GM12875 (cell line): ENCODE results near the gene PCDHGB2.
"Not testable (repeated sequence)": the region's sequence is repeated elsewhere in the genome, so short reads cannot be mapped to it uniquely, and the experiment has no call there.

Source experiments
- H3K4me3 ChIP-seq: one replicate; pipeline ENCODE4 v1.5.1; 2011; ENCODE audit warnings: low read depth, low read length, control low read depth
- TF ChIP-seq, protein P1 (sequence below): IDR thresholded peaks from 2 replicates; pipeline ENCODE4 v1.5.1; 2011; ENCODE audit warnings: low read depth, mild to moderate bottlenecking, control low read depth, inconsistent platforms, low read length, moderate library complexity, borderline replicate concordance; ENCODE audit not compliant: insufficient read depth

PCDHGB2 gene

GRCh38 chr5:141382469-141383294 lies 22.9 kb downstream of the PCDHGB2 start, which contains the start of gene PCDHGA7:
TSS of gene PCDHGA7 (plus strand) at chr5:141382742. CDS start at chr5:141382900, 158 bp downstream.
- H3K4me3 ChIP-seq = peak within 1 kb of the TSS; percentile 54
- TF ChIP-seq, protein P1, sequence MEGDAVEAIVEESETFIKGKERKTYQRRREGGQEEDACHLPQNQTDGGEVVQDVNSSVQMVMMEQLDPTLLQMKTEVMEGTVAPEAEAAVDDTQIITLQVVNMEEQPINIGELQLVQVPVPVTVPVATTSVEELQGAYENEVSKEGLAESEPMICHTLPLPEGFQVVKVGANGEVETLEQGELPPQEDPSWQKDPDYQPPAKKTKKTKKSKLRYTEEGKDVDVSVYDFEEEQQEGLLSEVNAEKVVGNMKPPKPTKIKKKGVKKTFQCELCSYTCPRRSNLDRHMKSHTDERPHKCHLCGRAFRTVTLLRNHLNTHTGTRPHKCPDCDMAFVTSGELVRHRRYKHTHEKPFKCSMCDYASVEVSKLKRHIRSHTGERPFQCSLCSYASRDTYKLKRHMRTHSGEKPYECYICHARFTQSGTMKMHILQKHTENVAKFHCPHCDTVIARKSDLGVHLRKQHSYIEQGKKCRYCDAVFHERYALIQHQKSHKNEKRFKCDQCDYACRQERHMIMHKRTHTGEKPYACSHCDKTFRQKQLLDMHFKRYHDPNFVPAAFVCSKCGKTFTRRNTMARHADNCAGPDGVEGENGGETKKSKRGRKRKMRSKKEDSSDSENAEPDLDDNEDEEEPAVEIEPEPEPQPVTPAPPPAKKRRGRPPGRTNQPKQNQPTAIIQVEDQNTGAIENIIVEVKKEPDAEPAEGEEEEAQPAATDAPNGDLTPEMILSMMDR = peak; percentile 36; the same call in 1 of the 2 replicates

GRCh38 chr5:141383345-141383744 lies 23.6 kb downstream of the PCDHGB2 start:
- TF ChIP-seq, protein P1 = no peak
- H3K4me3 ChIP-seq = no peak overlapping the region

DNA sequence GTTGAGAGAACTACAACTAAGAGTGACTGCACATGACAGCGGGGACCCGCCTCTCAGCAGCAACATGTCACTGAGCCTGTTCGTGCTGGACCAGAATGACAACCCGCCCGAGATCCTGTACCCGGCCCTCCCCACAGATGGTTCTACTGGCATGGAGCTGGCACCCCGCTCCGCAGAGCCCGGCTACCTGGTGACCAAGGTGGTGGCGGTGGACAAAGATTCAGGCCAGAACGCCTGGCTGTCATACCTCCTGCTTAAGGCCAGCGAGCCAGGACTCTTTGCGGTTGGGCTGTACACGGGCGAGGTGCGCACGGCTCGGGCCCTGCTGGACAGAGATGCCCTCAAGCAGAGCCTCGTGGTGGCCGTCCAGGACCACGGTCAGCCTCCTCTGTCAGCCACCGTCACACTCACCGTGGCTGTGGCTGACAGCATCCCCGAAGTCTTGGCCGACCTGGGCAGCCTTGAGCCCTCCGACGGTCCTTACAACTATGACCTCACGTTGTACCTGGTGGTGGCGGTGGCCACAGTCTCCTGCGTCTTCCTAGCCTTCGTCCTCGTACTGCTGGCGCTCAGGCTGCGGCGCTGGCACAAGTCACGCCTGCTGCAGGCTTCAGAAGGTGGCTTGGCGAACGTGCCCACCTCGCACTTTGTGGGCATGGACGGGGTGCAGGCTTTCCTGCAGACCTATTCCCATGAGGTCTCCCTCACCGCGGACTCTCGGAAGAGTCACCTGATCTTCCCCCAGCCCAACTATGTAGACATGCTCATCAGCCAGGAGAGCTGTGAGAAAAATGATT lies 24.9 kb downstream of the PCDHGB2 start:
- no peak overlapping the region for H3K4me3 ChIP-seq
- TF ChIP-seq, protein P1 = no peak

DNA sequence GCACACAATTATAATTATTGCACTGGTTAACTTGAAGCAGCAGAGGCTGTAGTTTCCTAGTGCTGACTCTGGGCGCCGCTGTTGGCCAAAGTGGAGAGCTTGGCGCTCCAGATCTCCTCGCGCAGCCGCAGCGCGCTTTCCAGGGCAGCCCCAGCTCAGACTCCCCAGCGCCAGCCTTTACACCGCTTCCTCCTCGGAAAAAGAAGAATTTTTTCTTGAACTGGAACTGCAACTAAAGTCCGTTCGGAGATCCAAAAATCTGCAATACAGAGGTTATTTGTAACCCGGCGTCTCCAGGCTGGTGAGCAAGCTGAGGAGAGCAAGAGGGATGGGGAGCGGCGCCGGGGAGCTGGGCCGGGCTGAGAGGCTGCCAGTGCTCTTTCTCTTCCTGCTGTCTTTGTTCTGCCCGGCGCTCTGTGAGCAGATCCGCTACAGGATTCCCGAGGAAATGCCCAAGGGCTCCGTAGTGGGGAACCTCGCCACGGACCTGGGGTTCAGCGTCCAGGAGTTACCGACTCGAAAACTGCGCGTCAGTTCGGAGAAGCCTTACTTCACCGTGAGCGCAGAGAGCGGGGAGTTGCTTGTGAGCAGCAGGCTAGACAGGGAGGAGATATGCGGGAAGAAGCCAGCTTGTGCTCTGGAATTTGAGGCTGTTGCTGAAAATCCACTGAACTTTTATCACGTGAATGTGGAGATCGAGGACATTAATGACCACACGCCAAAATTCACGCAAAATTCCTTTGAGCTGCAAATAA lies 27.9 kb downstream of the PCDHGB2 start, which contains the start of gene PCDHGB4:
PCDHGB4 (plus strand) TSS at position 142 of the 755 bp plus-strand sequence; CDS start at position 329, 187 bp downstream.
- not testable (repeated sequence) for H3K4me3 ChIP-seq
- TF ChIP-seq, protein P1 = peak; percentile 31; the same call in 1 of the 2 replicates

DNA sequence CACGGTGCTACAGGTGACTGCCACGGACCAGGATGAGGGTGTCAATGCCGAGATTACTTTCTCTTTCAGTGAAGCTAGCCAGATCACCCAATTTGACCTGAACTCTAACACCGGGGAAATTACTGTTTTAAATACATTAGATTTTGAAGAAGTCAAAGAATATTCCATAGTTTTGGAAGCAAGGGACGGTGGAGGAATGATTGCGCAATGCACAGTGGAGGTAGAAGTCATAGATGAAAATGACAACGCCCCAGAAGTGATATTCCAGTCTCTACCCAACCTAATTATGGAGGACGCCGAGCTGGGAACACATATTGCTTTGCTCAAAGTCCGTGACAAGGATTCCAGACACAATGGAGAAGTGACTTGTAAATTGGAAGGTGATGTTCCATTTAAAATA lies 28.9 kb downstream of the PCDHGB2 start:
- TF ChIP-seq, protein P1 = no peak

GRCh38 chr5:141389153-141390042 lies 29.6 kb downstream of the PCDHGB2 start:
- TF ChIP-seq, protein P1 = no peak
- no peak overlapping the region for H3K4me3 ChIP-seq

More for the DNA sequence above, 28.9 kb downstream of the PCDHGB2 start:
- H3K4me3 ChIP-seq = no peak overlapping the region
